HEK293 (cell line): ENCODE results near the gene SCTR.

Experiments used
- CTCF ChIA-PET: fragments of 350-600 bp; formaldehyde crosslinking; extraction: SDS; loops from one replicate; lab custom pipeline; 2021; ENCODE audit warnings: antibody characterized with exemption; lab: Yijun Ruan, JAX
- POLR2A ChIA-PET: fragments of 300-600 bp; formaldehyde crosslinking; extraction: SDS; loops from one replicate; lab custom pipeline; 2020; ENCODE audit warnings: antibody characterized with exemption, inconsistent platforms; lab: Yijun Ruan, JAX
- H3K27ac ChIP-seq: fragments of 200-500 bp; sonication (Bioruptor generic); 2 replicates; pipeline ENCODE4 v1.5.1; 2014; ENCODE audit warnings: low read depth, low read length, control low read depth, inconsistent platforms; ENCODE audit errors: extremely low read depth
- H3K36me3 ChIP-seq, 2 experiments: fragments of 200-500 bp in 1 of 2; sonication (Bioruptor generic) in 1 of 2; 1 replicate in 1 of 2; 2 replicates in 1 of 2; pipeline ENCODE4 v1.5.1; 2014 to 2017; ENCODE audit warnings: inconsistent platforms in 2 of 2, low read length in 2 of 2; ENCODE audit not compliant: control insufficient read depth in 2 of 2, insufficient read depth in 1 of 2
- H3K4me1 ChIP-seq: fragments of 200-500 bp; sonication (Bioruptor generic); 2 replicates; pipeline ENCODE4 v1.5.1; 2014; ENCODE audit warnings: mild to moderate bottlenecking, low read length, inconsistent platforms; ENCODE audit not compliant: control insufficient read depth, insufficient read depth
- H3K4me3 ChIP-seq: 2 replicates; pipeline ENCODE4 v1.5.1; 2011; ENCODE audit warnings: low read depth, mild to moderate bottlenecking, control low read depth, low read length, moderate library complexity
- H3K9me3 ChIP-seq: fragments of 200-500 bp; sonication (Bioruptor generic); 2 replicates; pipeline ENCODE4 v1.5.1; 2014; ENCODE audit warnings: low read depth, low read length, inconsistent platforms; ENCODE audit not compliant: control insufficient read depth, insufficient read depth
- GLIS2 ChIP-seq: fragments of 450-650 bp; formaldehyde crosslinking; IDR thresholded peaks from 2 replicates; pipeline ENCODE4 v1.5.1; 2016; ENCODE audit warnings: missing biosample characterization, missing genetic modification characterization
- HOXD13 ChIP-seq: sonication (generic); formaldehyde crosslinking; IDR thresholded peaks from 2 replicates; pipeline ENCODE4 v1.8.0; 2022; ENCODE audit warnings: missing genetic modification reagents, borderline replicate concordance
- KLF8 ChIP-seq: fragments of 450-650 bp; formaldehyde crosslinking; IDR thresholded peaks from 2 replicates; pipeline ENCODE4 v1.5.1; 2016; ENCODE audit warnings: missing biosample characterization, missing genetic modification characterization
- MZF1 ChIP-seq: fragments of 450-650 bp; formaldehyde crosslinking; IDR thresholded peaks from 2 replicates; pipeline ENCODE4 v1.5.1; 2017; ENCODE audit warnings: missing biosample characterization, missing genetic modification characterization, borderline replicate concordance
- PRDM1 ChIP-seq: fragments of 450-650 bp; formaldehyde crosslinking; IDR thresholded peaks from 2 replicates; pipeline ENCODE4; 2016; ENCODE audit warnings: missing biosample characterization, missing genetic modification characterization
- ZFHX2 ChIP-seq: fragments of 450-650 bp; formaldehyde crosslinking; conservative IDR thresholded peaks from 2 replicates; pipeline ENCODE4 v1.5.1; 2016; ENCODE audit warnings: missing biosample characterization, missing genetic modification characterization
- ZNF114 ChIP-seq: fragments of 450-650 bp; formaldehyde crosslinking; IDR thresholded peaks from 2 replicates; pipeline ENCODE4 v1.5.0; 2017; ENCODE audit warnings: missing biosample characterization, missing genetic modification characterization
- ZNF248 ChIP-seq: fragments of 450-650 bp; formaldehyde crosslinking; IDR thresholded peaks from 2 replicates; pipeline ENCODE4 v1.5.1; 2017; ENCODE audit warnings: missing biosample characterization, missing genetic modification characterization
- ZNF404 ChIP-seq: fragments of 450-650 bp; formaldehyde crosslinking; IDR thresholded peaks from 2 replicates; pipeline ENCODE4 v1.5.1; 2017; ENCODE audit warnings: missing biosample characterization, missing genetic modification characterization
- ZNF580 ChIP-seq: fragments of 450-650 bp; formaldehyde crosslinking; IDR thresholded peaks from 2 replicates; pipeline ENCODE4 v1.5.1; 2016; ENCODE audit warnings: missing biosample characterization, missing genetic modification characterization
- ZNF639 ChIP-seq: fragments of 450-650 bp; formaldehyde crosslinking; IDR thresholded peaks from 2 replicates; pipeline ENCODE4 v1.5.1; 2016; ENCODE audit warnings: missing biosample characterization, missing genetic modification characterization
- ZNF664 ChIP-seq: fragments of 450-650 bp; formaldehyde crosslinking; IDR thresholded peaks from 2 replicates; pipeline ENCODE4 v1.5.1; 2016; ENCODE audit warnings: missing biosample characterization, missing genetic modification characterization
- ZNF670 ChIP-seq: fragments of 450-650 bp; formaldehyde crosslinking; IDR thresholded peaks from 2 replicates; pipeline ENCODE4 v1.5.1; 2016; ENCODE audit warnings: missing biosample characterization, missing genetic modification characterization, low read depth
- ZNF704 ChIP-seq: fragments of 450-650 bp; formaldehyde crosslinking; IDR thresholded peaks from 2 replicates; pipeline ENCODE4 v1.5.1; 2016; ENCODE audit warnings: missing biosample characterization, missing genetic modification characterization
- ZSCAN16 ChIP-seq: fragments of 450-650 bp; formaldehyde crosslinking; IDR thresholded peaks from 2 replicates; pipeline ENCODE4 v1.5.1; 2016; ENCODE audit warnings: missing biosample characterization, missing genetic modification characterization
- TF ChIP-seq, protein P1 (sequence below): fragments of 450-650 bp; formaldehyde crosslinking; IDR thresholded peaks from 2 replicates; pipeline ENCODE4 v1.5.0; 2017; ENCODE audit warnings: missing biosample characterization, missing genetic modification characterization, borderline replicate concordance
- TF ChIP-seq, protein P2 (sequence below): fragments of 450-650 bp; formaldehyde crosslinking; IDR thresholded peaks from 2 replicates; pipeline ENCODE4 v1.5.1; 2016; ENCODE audit warnings: missing biosample characterization, missing genetic modification characterization

The SCTR gene

DNA sequence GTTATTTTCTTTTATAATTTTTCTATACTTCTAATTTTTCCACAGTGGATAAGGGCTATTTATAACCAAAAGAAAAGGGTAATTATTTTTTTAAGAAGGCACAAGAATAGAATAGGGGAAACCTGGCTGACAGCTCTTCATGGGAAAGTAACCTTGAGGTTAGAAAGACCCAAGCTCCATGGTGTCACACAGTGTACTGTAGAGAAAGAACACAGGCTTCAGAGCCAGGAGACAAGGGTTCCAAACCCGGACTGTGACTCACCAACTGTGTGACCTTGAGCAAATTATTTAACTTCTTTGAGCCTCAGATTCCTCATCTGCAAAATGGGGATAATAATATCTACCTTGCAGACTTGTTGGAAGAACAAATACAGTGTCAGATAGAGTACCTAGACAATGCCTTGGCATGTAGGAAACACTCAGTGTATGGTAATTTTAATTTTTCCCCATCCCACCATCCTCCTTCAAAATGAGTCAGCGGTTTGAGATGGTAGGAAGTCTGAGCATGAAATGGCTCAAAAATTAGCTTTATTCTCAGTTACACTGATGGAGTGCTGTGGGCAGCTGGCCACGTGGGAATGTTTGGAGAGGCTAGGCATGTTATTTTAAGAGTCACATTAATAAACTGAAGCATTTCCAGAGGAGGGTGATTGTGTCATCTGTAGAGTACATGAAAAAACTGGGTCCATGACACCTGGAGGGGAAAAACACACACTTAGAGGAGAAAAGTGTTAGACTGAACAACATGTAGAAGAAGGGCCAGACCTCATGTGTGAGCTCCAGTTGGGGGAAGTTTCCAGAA lies 55.9 kb downstream of the SCTR start:
- H3K4me3 ChIP-seq: no peak overlapping the region
- H3K36me3 ChIP-seq: no peaks in the 10 kb centered on the region
- ChIA-PET CTCF (interaction anchor here (0.7 kb wide), 3 partner anchors 9 to 99 kb away, joined by 3 to 6 read pairs (median 3); no protein-coding TSS in a partner anchor), POLR2A (no interaction called here)
- H3K27ac ChIP-seq: no peak overlapping the region
- H3K9me3 ChIP-seq: no peaks in the 10 kb centered on the region
- peaks cover 4% of the 10 kb centered on the region; the same call in 1 of the 2 replicates for H3K4me1 ChIP-seq
- TF ChIP-seq ZFHX2 (tag by site-specific recombination) (0 out of 2 replicates have a peak, but pooled peaks have one; percentile 19), GLIS2 (no peak), MZF1 (tag by site-specific recombination) (no peak), ZNF704 (tag by site-specific recombination) (no peak)

GRCh38 chr2:119466373-119466772 lies 57.9 kb downstream of the SCTR start:
- ChIA-PET CTCF (interaction anchor here (0.6 to 2.6 kb wide), 3 partner anchors 10 to 70 kb away, joined by 3 to 12 read pairs (median 3); no protein-coding TSS in a partner anchor), POLR2A (no interaction called here)
- H3K4me1 ChIP-seq: peaks cover 4% of the 10 kb centered on the region; the same call in 1 of the 2 replicates
- H3K4me3 ChIP-seq: no peak overlapping the region
- no peaks in the 10 kb centered on the region for H3K36me3 ChIP-seq
- H3K27ac ChIP-seq: no peak overlapping the region
- TF ChIP-seq KLF8 (tag by site-specific recombination) (no peak), HOXD13 (CRISPR knock-in tag) (no peak), ZNF404 (tag by site-specific recombination) (no peak), PRDM1 (no peak), ZNF664 (no peak), ZNF639 (tag by site-specific recombination) (no peak), ZNF580 (tag by site-specific recombination) (no peak), ZNF670 (tag by site-specific recombination) (no peak), ZSCAN16 (tag by site-specific recombination) (no peak), ZNF248 (tag by site-specific recombination) (no peak), ZNF114 (tag by site-specific recombination) (no peak)
- TF ChIP-seq, protein P1, sequence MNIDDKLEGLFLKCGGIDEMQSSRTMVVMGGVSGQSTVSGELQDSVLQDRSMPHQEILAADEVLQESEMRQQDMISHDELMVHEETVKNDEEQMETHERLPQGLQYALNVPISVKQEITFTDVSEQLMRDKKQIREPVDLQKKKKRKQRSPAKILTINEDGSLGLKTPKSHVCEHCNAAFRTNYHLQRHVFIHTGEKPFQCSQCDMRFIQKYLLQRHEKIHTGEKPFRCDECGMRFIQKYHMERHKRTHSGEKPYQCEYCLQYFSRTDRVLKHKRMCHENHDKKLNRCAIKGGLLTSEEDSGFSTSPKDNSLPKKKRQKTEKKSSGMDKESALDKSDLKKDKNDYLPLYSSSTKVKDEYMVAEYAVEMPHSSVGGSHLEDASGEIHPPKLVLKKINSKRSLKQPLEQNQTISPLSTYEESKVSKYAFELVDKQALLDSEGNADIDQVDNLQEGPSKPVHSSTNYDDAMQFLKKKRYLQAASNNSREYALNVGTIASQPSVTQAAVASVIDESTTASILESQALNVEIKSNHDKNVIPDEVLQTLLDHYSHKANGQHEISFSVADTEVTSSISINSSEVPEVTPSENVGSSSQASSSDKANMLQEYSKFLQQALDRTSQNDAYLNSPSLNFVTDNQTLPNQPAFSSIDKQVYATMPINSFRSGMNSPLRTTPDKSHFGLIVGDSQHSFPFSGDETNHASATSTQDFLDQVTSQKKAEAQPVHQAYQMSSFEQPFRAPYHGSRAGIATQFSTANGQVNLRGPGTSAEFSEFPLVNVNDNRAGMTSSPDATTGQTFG (tag by site-specific recombination): no peak
- TF ChIP-seq, protein P2, sequence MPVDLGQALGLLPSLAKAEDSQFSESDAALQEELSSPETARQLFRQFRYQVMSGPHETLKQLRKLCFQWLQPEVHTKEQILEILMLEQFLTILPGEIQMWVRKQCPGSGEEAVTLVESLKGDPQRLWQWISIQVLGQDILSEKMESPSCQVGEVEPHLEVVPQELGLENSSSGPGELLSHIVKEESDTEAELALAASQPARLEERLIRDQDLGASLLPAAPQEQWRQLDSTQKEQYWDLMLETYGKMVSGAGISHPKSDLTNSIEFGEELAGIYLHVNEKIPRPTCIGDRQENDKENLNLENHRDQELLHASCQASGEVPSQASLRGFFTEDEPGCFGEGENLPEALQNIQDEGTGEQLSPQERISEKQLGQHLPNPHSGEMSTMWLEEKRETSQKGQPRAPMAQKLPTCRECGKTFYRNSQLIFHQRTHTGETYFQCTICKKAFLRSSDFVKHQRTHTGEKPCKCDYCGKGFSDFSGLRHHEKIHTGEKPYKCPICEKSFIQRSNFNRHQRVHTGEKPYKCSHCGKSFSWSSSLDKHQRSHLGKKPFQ (tag by site-specific recombination): no peak
- H3K9me3 ChIP-seq: no peaks in the 10 kb centered on the region
